GM21529 (cell line): ENCODE data around the gene DOCK7.
"Not testable (repeated sequence)": the region's sequence is repeated elsewhere in the genome, so short reads cannot be mapped to it uniquely, and the experiment has no call there.

Experiments
- ATAC-seq: cut with Tn5 transposase; IDR thresholded peaks from one replicate; pipeline ENCODE4 v1.9.1; 2021; ENCODE audit not compliant: unreplicated experiment

Gene DOCK7

GRCh38 chr1:62698161-62698560 lies 10.0 kb upstream of the DOCK7 start:
- ATAC-seq = not testable (repeated sequence)

- ATAC-seq = not testable (repeated sequence)
These were observed 6.3 kb upstream of the DOCK7 start for GRCh38 chr1:62694479-62694878.

GRCh38 chr1:62693123-62693522 lies 4.9 kb upstream of the DOCK7 start:
- no peak for ATAC-seq

- ATAC-seq = no peak
These were observed 3.1 kb upstream of the DOCK7 start for GRCh38 chr1:62691062-62691844.

- no peak for ATAC-seq
These were observed 1.3 kb upstream of the DOCK7 start for GRCh38 chr1:62689524-62689923.

- peak; percentile 6 for ATAC-seq
These were observed 500 bp upstream of the DOCK7 start for GRCh38 chr1:62688687-62689085.

GRCh38 chr1:62687421-62687902 lies 724 bp downstream of the DOCK7 start:
- peak; percentile 44 for ATAC-seq

- ATAC-seq = no peak
These were observed 1.4 kb downstream of the DOCK7 start for GRCh38 chr1:62686822-62687221.

- ATAC-seq = no peak
These were observed 2.7 kb downstream of the DOCK7 start for GRCh38 chr1:62685431-62685859.

- ATAC-seq = no peak
These were observed 5.7 kb downstream of the DOCK7 start for GRCh38 chr1:62682531-62682930.

- ATAC-seq = not testable (repeated sequence)
These were observed 7.2 kb downstream of the DOCK7 start for GRCh38 chr1:62680992-62681391.

- not testable (repeated sequence) for ATAC-seq
These were observed 10.4 kb downstream of the DOCK7 start for GRCh38 chr1:62677822-62678221.

- ATAC-seq = no peak
These were observed 11.4 kb downstream of the DOCK7 start for GRCh38 chr1:62676611-62677356.

GRCh38 chr1:62673629-62674028 lies 14.6 kb downstream of the DOCK7 start:
- ATAC-seq = no peak

- ATAC-seq = no peak
These were observed 16.2 kb downstream of the DOCK7 start for GRCh38 chr1:62672029-62672428.

GRCh38 chr1:62654744-62655143 lies 33.4 kb downstream of the DOCK7 start:
- ATAC-seq = no peak

GRCh38 chr1:62652387-62652786 lies 35.8 kb downstream of the DOCK7 start:
- ATAC-seq = no peak

GRCh38 chr1:62643283-62643682 lies 44.9 kb downstream of the DOCK7 start:
- no peak for ATAC-seq

- no peak for ATAC-seq
These were observed 50.6 kb downstream of the DOCK7 start for GRCh38 chr1:62637392-62638105.

GRCh38 chr1:62628506-62628905 lies 59.7 kb downstream of the DOCK7 start:
- ATAC-seq = no peak

GRCh38 chr1:62625415-62625814 lies 62.8 kb downstream of the DOCK7 start:
- ATAC-seq = peak; percentile 47
